ENCODE measurements around the gene TSEN34. TPM values are rescaled to one million over a fixed set of nuclear protein-coding genes. Genes with fewer than 3 reads are reported as not detected.
"Not testable (repeated sequence)": the region's sequence is repeated elsewhere in the genome, so short reads cannot be mapped to it uniquely, and the experiment has no call there.

Gene TSEN34
- total and polyA plus RNA-seq, 11 donors: 10.2 to 48.9 (median 23.5) TPM

DNA sequence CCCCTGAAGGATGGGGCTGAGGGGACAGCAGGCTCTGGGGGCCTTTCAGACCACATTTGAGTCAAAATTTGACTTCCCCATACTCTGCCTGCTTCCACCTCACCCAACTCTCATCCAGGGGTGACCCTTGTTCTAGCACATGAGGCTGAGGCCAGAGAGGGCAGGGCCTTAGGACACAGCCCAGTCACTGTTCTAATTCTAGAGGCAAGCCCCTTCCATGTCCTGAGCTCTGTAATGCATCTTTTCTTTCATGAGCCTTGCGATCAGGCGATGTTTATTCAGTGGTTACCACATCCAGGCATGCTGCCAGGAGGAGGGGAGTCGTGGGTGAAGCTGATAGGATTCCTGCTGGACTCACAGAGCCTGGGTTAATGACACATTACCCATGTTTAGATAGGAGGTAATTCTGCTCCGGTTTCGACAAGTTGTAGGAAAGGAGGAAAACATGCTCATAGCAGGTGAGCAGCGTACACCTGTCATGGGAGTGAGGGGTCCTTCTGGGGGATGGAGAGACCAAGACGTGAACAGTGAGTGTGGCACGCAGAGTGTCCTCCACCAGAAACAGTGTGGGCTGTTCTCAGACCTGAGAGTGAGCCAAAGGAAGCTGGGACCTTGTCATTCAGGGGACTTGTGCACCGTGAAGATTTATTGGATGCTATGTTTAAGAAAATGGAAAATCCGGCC lies 18.8 kb downstream of the TSEN34 start:
- no peak for TF ChIP-seq POLR2A (IDR thresholded peaks at IDR 0.05)
- TF ChIP-seq, protein P1, sequence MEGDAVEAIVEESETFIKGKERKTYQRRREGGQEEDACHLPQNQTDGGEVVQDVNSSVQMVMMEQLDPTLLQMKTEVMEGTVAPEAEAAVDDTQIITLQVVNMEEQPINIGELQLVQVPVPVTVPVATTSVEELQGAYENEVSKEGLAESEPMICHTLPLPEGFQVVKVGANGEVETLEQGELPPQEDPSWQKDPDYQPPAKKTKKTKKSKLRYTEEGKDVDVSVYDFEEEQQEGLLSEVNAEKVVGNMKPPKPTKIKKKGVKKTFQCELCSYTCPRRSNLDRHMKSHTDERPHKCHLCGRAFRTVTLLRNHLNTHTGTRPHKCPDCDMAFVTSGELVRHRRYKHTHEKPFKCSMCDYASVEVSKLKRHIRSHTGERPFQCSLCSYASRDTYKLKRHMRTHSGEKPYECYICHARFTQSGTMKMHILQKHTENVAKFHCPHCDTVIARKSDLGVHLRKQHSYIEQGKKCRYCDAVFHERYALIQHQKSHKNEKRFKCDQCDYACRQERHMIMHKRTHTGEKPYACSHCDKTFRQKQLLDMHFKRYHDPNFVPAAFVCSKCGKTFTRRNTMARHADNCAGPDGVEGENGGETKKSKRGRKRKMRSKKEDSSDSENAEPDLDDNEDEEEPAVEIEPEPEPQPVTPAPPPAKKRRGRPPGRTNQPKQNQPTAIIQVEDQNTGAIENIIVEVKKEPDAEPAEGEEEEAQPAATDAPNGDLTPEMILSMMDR (IDR thresholded peaks at IDR 0.05): no peak
- Histone ChIP-seq H3K4me1 (peaks cover 9 to 62% (median 37%) of the 10 kb centered on the region in 12 donors), H3K27me3 (no peaks in the 10 kb centered on the region), H3K9me3 (no peaks in the 10 kb centered on the region), H3K36me3 (peaks cover 2 to 37% (median 31%) of the 10 kb centered on the region in 9 donors), H3K4me3 (peak overlapping the region in 1 of 12 donors; percentile 21), H3K27ac (peak overlapping the region in 11 of 12 donors; percentile 39 to 91 (median 68))
- ATAC-seq: peak; percentile 43 to 75 (median 72)
- intact Hi-C loops (cut with DNase I): no loop called here
- DNase-seq: peak; percentile 69 to 91 (median 85)
- 34 to 40% (median 36%) methylated on average over 10 of the region's 10 CpGs for WGBS, 4 donors

DNA sequence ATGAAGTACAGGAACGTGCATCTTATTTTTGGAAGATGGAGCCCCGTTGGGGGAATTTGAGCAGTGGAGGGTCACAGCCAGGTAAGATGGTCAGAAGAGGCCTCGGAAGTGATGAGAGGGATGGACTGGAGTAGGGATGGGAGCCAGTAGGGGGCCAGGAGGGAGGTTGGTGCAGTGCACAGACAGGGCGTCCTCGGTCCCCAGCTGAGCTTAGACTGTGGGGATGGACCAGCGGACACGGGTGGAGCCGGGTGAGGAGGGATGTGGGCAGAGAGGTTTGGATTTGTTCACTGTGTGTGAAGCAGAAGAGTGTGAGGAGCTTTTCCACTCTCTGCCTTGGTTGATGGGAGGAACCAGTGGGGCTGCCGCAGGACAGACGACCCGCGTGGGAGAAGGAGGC lies 20.1 kb downstream of the TSEN34 start:
- Histone ChIP-seq H3K36me3 (peaks cover under 1 to 26% (median 21%) of the 10 kb centered on the region in 9 donors), H3K9me3 (no peaks in the 10 kb centered on the region), H3K4me1 (peaks cover 7 to 50% (median 27%) of the 10 kb centered on the region in 12 donors), H3K27me3 (no peaks in the 10 kb centered on the region), H3K27ac (peak overlapping the region in 2 of 12 donors; percentile 76 to 91), H3K4me3 (peak overlapping the region in 1 of 12 donors; percentile 21)
- intact Hi-C loops (cut with DNase I): no loop called here
- WGBS, 4 donors: 82 to 90% (median 85%) methylated on average over 12 of the region's 12 CpGs
- no peak for TF ChIP-seq POLR2A (IDR thresholded peaks at IDR 0.05)
- TF ChIP-seq, protein P1 (IDR thresholded peaks at IDR 0.05): no peak
- ATAC-seq (no peak), DNase-seq (no peak)

DNA sequence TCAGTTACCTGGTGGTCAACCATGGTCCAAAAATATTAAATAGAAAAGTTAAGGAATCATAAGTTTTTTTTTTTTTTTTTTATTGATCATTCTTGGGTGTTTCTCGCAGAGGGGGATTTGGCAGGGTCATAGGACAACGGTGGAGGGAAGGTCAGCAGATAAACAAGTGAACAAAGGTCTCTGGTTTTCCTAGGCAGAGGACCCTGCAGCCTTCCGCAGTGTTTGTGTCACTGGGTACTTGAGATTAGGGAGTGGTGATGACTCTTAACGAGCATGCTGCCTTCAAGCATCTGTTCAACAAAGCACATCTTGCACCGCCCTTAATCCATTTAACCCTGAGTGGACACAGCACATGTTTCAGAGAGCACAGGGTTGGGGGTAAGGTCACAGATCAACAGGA lies 23.1 kb downstream of the TSEN34 start:
- DNase-seq; ATAC-seq; H3K9me3 ChIP-seq; H3K27me3 ChIP-seq; intact Hi-C loops (cut with DNase I); H3K4me3 ChIP-seq; H3K27ac ChIP-seq: not testable (repeated sequence)
- 19 to 46% (median 34%) methylated on average over 4 to 5 of the region's 5 CpGs for WGBS, 4 donors
- peaks cover 5 to 21% (median 12%) of the 10 kb centered on the region in 12 donors for H3K4me1 ChIP-seq
- peaks cover 0 to 23% (median 0%) of the 10 kb centered on the region in 9 donors for H3K36me3 ChIP-seq

DNA sequence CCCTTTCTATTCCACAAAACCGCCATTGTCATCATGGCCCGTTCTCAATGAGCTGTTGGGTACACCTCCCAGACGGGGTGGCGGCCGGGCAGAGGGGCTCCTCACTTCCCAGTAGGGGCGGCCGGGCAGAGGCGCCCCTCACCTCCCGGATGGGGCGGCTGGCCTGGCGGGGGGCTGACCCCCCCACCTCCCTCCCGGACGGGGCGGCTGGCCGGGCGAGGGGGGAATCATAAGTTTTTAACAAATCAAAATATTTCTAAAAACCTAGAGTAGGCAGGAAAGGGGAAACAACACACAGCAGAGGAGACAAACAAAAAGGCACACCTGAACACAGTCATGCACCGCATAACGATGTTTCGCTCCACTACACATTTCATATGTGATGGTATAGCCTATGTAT lies 23.6 kb downstream of the TSEN34 start:
- H3K4me3 ChIP-seq; H3K27ac ChIP-seq; intact Hi-C loops (cut with DNase I); ATAC-seq; H3K27me3 ChIP-seq; H3K9me3 ChIP-seq; DNase-seq: not testable (repeated sequence)
- peaks cover 0 to 27% (median 0%) of the 10 kb centered on the region in 9 donors for H3K36me3 ChIP-seq
- peaks cover under 1 to 16% (median 7%) of the 10 kb centered on the region in 12 donors for H3K4me1 ChIP-seq
- 93 to 98% (median 96%) methylated on average over 14 to 18 of the region's 19 CpGs for WGBS, 4 donors

DNA sequence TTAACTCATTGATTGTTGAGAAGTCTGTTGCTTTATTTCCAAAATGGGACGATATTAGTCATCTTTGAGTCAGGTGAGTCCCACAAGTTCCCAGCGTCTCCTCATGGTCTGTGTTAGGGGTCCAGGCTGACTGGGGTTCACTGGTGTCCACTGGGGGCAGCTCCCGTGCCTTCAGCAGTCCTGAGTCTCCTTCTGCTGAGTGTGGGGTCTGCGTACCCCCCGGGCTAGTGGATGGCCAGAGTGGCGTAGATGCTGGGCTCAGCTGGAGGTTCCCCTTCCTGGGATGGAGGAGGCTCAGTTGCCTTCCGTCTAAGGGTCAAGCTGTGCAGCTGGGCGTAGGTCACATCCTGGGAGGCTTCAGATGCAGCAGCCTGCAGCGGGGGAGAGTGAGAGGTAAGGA lies 25.8 kb downstream of the TSEN34 start:
- Histone ChIP-seq H3K27ac (no peak overlapping the region), H3K36me3 (peaks cover 0 to 27% (median 0%) of the 10 kb centered on the region in 9 donors), H3K4me1 (no peaks in the 10 kb centered on the region), H3K27me3 (peaks cover 0 to under 1% (median 0%) of the 10 kb centered on the region in 9 donors), H3K9me3 (no peaks in the 10 kb centered on the region), H3K4me3 (no peak overlapping the region)
- intact Hi-C loops (cut with DNase I): no loop called here
- ATAC-seq: no peak
- TF ChIP-seq, protein P1 (IDR thresholded peaks at IDR 0.05): no peak
- TF ChIP-seq POLR2A (IDR thresholded peaks at IDR 0.05): no peak
- 81 to 93% (median 85%) methylated on average over 6 to 9 of the region's 9 CpGs for WGBS, 4 donors
- no peak for DNase-seq

DNA sequence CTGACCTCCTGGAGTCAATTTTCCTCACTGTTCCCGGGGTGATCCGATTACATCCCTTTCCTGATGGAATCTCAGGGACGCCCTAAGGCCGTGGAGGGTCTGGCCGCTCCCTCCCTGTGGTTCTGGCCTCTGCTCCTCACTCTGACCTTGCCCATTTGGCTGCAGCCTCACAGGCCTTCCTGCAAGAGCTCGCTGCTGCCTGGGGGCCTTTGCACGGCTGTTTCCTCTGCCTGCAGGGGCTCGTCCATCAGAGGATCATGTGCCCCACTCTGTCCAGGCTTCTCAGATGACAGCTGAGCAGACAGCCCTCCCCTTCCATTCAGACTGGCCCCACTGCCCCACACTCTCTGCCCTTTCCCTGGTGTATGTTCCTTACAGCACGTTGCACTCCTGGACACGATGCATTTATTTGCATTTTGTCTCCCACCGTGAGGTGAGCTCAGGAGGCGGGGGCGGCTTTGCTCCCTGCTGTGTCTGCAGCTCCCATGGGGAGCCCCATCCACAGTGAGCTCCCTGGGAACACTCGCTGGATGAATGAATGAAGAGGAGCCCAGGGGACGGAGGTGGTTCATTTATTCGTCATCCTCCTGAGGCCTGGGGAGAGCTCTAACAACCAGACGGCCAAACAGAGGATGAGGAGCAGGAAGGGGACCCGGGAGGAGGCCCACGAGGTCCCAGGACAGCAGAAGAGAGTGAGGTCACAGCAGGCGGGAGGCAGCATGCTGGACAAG lies 26.6 kb downstream of the TSEN34 start:
- H3K4me1 ChIP-seq; ATAC-seq; H3K27ac ChIP-seq; H3K9me3 ChIP-seq; intact Hi-C loops (cut with DNase I); H3K27me3 ChIP-seq; H3K4me3 ChIP-seq; DNase-seq: not testable (repeated sequence)
- 56 to 69% (median 60%) methylated on average over 13 to 17 of the region's 20 CpGs for WGBS, 4 donors
- H3K36me3 ChIP-seq: peaks cover 0 to 27% (median 0%) of the 10 kb centered on the region in 9 donors

All from heart left ventricle (tissue), 16 donors.